HG03097 (cell line): ENCODE measurements around the gene SMG6.
"Not testable (repeated sequence)": the region's sequence is repeated elsewhere in the genome, so short reads cannot be mapped to it uniquely, and the experiment has no call there.

Source experiments
- ATAC-seq: cut with Tn5 transposase; IDR thresholded peaks from one replicate; pipeline ENCODE4 v1.9.1; 2021; ENCODE audit not compliant: unreplicated experiment, low FRiP score

SMG6 gene

GRCh38 chr17:2181897-2182448 is 121.6 kb downstream of the SMG6 start:
- ATAC-seq, result no peak

DNA sequence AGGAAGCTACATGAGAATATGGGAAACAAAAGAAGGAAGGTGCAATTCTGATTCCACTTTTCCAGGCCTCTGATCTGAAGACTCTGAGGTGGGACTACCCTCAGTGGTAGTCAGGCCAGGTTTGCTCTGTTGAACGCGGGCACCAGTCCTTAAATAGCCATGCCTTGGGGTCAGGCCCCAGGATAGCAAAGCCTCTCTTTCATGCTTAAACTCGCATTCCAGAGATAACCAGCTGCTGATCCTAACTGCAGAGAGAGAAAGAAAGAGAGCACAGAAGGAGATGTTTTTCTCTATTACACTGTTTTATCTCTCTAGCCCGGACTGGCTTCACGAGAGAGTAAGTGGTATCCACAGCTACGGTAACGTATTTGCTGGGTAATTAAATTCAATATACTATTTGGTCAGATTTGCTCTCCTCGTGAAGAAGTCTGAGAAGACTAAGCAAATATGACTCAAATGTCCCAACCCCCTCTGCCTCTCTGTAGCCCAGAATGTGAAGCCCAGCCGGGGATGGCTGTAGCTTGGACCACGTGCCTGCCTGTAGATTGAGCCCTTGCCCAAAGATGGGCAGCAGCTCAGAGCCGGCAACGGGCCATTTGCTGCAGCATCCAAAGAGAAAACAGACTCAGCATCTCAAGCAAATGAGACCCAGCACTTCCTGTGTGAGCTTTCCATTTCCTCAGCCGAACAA is 122.2 kb downstream of the SMG6 start:
- ATAC-seq, result no peak

- no peak for ATAC-seq
Measured at GRCh38 chr17:2180768-2181167, 122.8 kb downstream of the SMG6 start.

GRCh38 chr17:2179615-2180295 is 123.8 kb downstream of the SMG6 start:
- no peak for ATAC-seq

GRCh38 chr17:2178798-2179501 is 124.6 kb downstream of the SMG6 start:
- ATAC-seq, result no peak

GRCh38 chr17:2177235-2177811 is 126.3 kb downstream of the SMG6 start:
- no peak for ATAC-seq

GRCh38 chr17:2176499-2177169 is 127.0 kb downstream of the SMG6 start:
- no peak for ATAC-seq

DNA sequence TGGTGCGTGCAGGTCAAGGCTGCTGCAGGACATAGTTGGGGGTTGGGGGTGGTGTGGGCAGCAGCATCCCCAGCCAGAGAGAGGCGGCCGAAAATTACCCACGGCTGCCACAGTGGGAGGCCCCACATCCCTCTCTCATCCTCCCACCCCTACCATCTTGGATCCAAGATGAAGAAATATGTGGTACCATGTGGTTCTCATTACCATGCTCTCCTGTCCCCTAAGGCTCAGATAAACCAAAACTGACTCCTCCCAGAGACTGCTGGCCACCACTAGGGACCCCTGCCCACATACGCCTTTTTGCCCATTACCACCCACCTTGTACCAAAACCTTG is 128.3 kb downstream of the SMG6 start:
- no peak for ATAC-seq

GRCh38 chr17:2174468-2175293 is 128.9 kb downstream of the SMG6 start:
- ATAC-seq, result no peak

- no peak for ATAC-seq
Measured at GRCh38 chr17:2174014-2174413, 129.6 kb downstream of the SMG6 start.

- no peak for ATAC-seq
Measured at GRCh38 chr17:2172999-2173398, 130.6 kb downstream of the SMG6 start.

DNA sequence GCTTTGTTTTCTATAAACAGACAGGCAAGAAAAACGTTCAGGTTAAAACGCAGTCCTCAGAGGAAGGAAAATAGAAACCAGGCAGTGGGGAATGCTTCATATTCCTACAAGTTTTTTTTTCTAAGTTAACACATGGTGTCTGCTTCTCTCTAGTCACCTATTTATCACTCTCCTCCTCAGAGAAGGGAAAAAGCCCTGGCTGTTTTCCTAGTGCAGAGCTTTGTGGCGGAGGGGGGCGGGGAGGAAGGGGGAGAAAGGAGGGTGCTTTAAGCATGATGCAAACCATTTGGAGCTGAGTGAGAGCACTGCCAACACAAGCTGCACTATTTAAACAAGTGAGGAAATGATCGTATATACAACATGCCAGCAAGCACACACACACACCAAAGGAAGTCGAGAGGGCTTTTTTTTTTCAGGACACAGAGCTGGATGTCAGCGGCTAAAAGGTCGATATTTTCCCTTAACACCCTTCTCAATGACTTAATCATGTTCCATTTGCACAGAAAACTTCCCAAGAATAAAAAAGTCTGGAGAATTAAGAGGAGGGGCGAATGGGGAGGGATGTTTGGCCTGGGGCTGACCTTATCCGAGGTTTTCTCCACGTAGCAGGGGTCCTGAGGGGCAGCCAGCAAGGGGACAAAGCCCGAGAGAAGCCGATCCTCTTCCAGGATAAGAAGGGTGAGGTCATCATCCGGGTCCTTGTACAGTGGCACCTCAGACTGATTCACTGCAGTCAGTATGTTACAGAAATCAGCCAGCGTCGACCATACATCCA is 131.3 kb downstream of the SMG6 start:
- ATAC-seq, result no peak

DNA sequence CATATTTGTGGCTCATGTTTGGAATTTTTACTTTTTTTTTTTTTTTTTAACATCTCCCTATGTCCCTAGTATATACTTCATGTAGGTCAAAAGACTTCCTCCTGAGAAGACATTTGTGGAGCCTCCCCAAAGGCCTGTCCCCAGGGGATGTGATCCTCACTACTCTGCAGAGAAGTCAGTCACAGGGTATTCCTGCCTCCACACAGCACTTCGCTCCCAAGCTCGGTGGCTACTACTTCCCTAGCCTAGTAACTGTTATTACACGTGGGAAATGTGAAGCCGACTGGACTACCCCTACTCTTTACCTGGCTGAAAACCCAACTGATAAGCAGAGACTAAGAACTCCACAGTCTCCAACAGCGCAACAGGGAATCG is 131.9 kb downstream of the SMG6 start:
- no peak for ATAC-seq

DNA sequence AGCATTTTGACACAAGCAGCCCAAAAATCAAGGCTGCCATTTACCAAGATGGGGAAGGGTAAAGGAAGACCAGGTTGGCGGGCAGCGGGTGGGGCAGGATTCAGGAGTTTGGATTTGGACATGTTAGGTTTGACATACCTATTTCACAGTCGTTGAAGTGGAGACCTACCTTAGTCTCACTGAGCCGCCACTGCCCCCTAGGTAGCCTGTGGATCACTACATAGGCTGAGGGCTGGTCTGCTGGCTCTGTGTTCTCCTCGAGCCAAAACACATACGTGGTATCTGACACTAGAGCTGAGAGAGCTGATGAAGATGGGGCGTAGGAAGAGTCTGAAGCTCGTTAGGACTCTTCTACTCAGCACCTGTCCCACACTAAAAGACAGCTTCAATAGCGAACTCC is 133.6 kb downstream of the SMG6 start:
- no peak for ATAC-seq

GRCh38 chr17:2165723-2166122 is 137.9 kb downstream of the SMG6 start:
- not testable (repeated sequence) for ATAC-seq

- no peak for ATAC-seq
Measured at GRCh38 chr17:2158396-2158780, 145.2 kb downstream of the SMG6 start.

- no peak for ATAC-seq
Measured at GRCh38 chr17:2157675-2158395, 145.8 kb downstream of the SMG6 start.

DNA sequence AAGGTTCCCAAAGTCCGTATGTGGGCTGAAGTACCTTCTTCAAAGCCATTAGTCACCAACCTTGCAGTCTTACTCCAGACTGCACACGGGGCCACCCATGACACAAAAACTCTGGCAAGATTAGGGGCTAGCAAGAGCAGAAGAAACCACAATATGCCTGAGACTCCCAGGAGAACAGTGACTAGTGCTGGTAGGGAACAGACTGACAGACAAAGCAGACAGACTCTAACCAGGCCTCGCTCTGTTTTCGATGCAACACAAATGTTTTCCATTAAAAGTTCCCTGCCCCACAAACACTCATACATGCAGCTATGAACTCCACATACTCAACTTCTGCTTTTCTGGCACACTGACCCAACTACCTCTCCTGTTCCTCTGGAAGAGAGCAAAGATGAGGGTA is 146.5 kb downstream of the SMG6 start:
- no peak for ATAC-seq

- ATAC-seq, result no peak
Measured at GRCh38 chr17:2156666-2157065, 146.9 kb downstream of the SMG6 start.
